ENCODE data around the gene PCNX1. TPM values are rescaled to one million over a fixed set of nuclear protein-coding genes. Genes with fewer than 3 reads are reported as not detected.
"Not testable (repeated sequence)": the region's sequence is repeated elsewhere in the genome, so short reads cannot be mapped to it uniquely, and the experiment has no call there.

PCNX1 gene
- polyA plus RNA-seq, 3 donors from 2014 or later = 4.6 to 17.2 (median 4.6) TPM

DNA sequence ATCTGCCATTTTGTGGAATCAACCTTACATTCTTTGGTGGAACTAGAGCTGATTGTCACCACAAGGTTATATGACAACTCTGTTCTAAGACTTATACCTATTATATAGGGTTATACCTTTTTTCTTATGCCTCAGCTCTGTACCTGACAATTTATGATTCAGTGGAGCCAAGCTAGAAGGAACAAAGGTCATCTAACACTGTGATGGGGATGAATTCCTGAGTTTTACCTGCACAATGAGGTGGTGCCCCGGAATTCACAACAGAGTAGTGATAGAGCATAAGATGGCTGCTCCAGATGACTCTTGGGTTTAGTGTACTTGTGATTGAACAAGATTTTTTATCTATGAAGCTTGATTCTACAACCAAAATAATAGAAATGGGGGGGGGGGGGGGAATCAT lies 207.3 kb downstream of the PCNX1 start:
- DNase-seq = no peak
- H3K4me1 Mint-ChIP-seq = no peaks in the 10 kb centered on the region
- no peak overlapping the region for H3K4me3 Mint-ChIP-seq
- H3K36me3 Mint-ChIP-seq = peaks cover 16 to 33% (median 22%) of the 10 kb centered on the region in 3 donors
- no peaks in the 10 kb centered on the region for H3K9me3 Mint-ChIP-seq
- peak overlapping the region in 1 of 6 donors; percentile 18 for H3K27ac Mint-ChIP-seq
- H3K27me3 Mint-ChIP-seq (ENCODE audit: low read depth in 3 of 3) = peaks cover 0 to 6% (median 0%) of the 10 kb centered on the region in 3 donors

GRCh38 chr14:71115306-71115705 lies 208.0 kb downstream of the PCNX1 start:
- Mint-ChIP-seq H3K9me3 (no peaks in the 10 kb centered on the region), H3K27ac (peak overlapping the region in 2 of 6 donors; percentile 23 to 53), H3K36me3 (peaks cover 9 to 26% (median 16%) of the 10 kb centered on the region in 3 donors), H3K4me1 (no peaks in the 10 kb centered on the region), H3K27me3 (ENCODE audit: low read depth in 3 of 3) (peaks cover 0 to 8% (median 0%) of the 10 kb centered on the region in 3 donors), H3K4me3 (no peak overlapping the region)
- no peak for DNase-seq

DNA sequence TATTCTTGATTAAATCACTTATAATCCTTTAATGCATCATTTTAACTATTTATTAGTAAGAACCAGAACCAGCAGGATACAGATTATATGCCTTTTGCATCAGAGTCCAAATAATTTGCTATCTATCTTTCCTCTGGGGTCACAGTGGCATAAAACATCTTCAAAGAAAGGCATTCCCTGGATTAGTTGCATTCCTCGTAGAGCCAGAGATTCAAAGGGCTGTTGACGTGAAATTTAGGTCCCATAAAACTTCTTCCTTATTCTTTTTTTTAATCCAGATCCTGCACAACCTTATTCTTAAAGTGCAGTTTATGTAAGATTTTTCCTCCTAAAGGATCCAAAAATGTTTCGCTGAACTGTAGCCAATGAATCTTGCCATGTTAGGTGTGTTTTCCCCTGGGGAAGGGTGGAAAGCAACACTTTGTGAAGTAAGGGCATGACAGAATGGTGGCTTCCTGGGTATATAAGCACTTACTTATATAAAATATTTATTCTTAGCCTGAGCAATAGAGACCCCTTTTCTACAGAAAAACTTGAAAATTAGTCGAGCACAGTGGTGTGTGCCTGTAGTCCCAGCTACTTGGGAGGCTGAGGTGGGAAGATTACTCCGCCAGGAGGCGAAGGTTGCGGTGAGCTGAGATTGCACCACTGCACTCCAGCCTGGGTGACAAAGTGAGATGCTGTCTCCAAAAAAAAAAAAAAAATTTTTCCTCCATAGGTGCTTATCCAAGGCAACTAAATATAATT lies 208.7 kb downstream of the PCNX1 start:
- no peak overlapping the region for H3K27ac Mint-ChIP-seq
- H3K4me3 Mint-ChIP-seq = no peak overlapping the region
- DNase-seq = no peak
- H3K9me3 Mint-ChIP-seq = no peaks in the 10 kb centered on the region
- peaks cover 0 to 8% (median 0%) of the 10 kb centered on the region in 3 donors for H3K27me3 Mint-ChIP-seq (ENCODE audit: low read depth in 3 of 3)
- H3K36me3 Mint-ChIP-seq = peaks cover 5 to 20% (median 9%) of the 10 kb centered on the region in 3 donors
- no peaks in the 10 kb centered on the region for H3K4me1 Mint-ChIP-seq

- peak overlapping the region in 2 of 6 donors; percentile 46 to 47 for H3K27ac Mint-ChIP-seq
- H3K27me3 Mint-ChIP-seq (ENCODE audit: low read depth in 3 of 3) = peaks cover 0 to 9% (median 0%) of the 10 kb centered on the region in 3 donors
- DNase-seq = no peak
- no peaks in the 10 kb centered on the region for H3K4me1 Mint-ChIP-seq
- peaks cover 0 to 15% (median 5%) of the 10 kb centered on the region in 3 donors for H3K36me3 Mint-ChIP-seq
- H3K9me3 Mint-ChIP-seq = no peaks in the 10 kb centered on the region
- no peak overlapping the region for H3K4me3 Mint-ChIP-seq
These were observed 209.4 kb downstream of the PCNX1 start for GRCh38 chr14:71116568-71117122.

- H3K9me3 Mint-ChIP-seq = no peaks in the 10 kb centered on the region
- no peaks in the 10 kb centered on the region for H3K4me1 Mint-ChIP-seq
- peaks cover 0 to 15% (median 3%) of the 10 kb centered on the region in 3 donors for H3K36me3 Mint-ChIP-seq
- H3K4me3 Mint-ChIP-seq = no peak overlapping the region
- peak overlapping the region in 3 of 6 donors; percentile 46 to 76 (median 61) for H3K27ac Mint-ChIP-seq
- H3K27me3 Mint-ChIP-seq (ENCODE audit: low read depth in 3 of 3) = peaks cover 0 to 12% (median 0%) of the 10 kb centered on the region in 3 donors
- DNase-seq = no peak
These were observed 210.8 kb downstream of the PCNX1 start for GRCh38 chr14:71117839-71118743.

- peaks cover 0 to 9% (median 3%) of the 10 kb centered on the region in 3 donors for H3K36me3 Mint-ChIP-seq
- peaks cover 0 to 12% (median 0%) of the 10 kb centered on the region in 3 donors for H3K27me3 Mint-ChIP-seq (ENCODE audit: low read depth in 3 of 3)
- H3K27ac Mint-ChIP-seq = peak overlapping the region in 1 of 6 donors; percentile 57
- DNase-seq = no peak
- H3K4me1 Mint-ChIP-seq = no peaks in the 10 kb centered on the region
- no peaks in the 10 kb centered on the region for H3K9me3 Mint-ChIP-seq
- H3K4me3 Mint-ChIP-seq = no peak overlapping the region
These were observed 211.8 kb downstream of the PCNX1 start for GRCh38 chr14:71119075-71119474.

- no peak for DNase-seq
- peaks cover 0 to 4% (median 3%) of the 10 kb centered on the region in 3 donors for H3K36me3 Mint-ChIP-seq
- no peak overlapping the region for H3K27ac Mint-ChIP-seq
- H3K9me3 Mint-ChIP-seq = no peaks in the 10 kb centered on the region
- H3K27me3 Mint-ChIP-seq (ENCODE audit: low read depth in 3 of 3) = peaks cover 0 to 12% (median 1%) of the 10 kb centered on the region in 3 donors
- H3K4me3 Mint-ChIP-seq = no peak overlapping the region
- no peaks in the 10 kb centered on the region for H3K4me1 Mint-ChIP-seq
These were observed 212.6 kb downstream of the PCNX1 start for GRCh38 chr14:71119832-71120231.

GRCh38 chr14:71121001-71121400 lies 213.7 kb downstream of the PCNX1 start:
- Mint-ChIP-seq H3K9me3 (no peaks in the 10 kb centered on the region), H3K4me3 (no peak overlapping the region), H3K27me3 (ENCODE audit: low read depth in 3 of 3) (peaks cover 0 to 12% (median 1%) of the 10 kb centered on the region in 3 donors), H3K4me1 (no peaks in the 10 kb centered on the region), H3K27ac (no peak overlapping the region), H3K36me3 (peaks cover 0 to 3% (median 3%) of the 10 kb centered on the region in 3 donors)
- no peak for DNase-seq

GRCh38 chr14:71121711-71122110 lies 214.5 kb downstream of the PCNX1 start:
- Mint-ChIP-seq H3K4me1 (no peaks in the 10 kb centered on the region), H3K27ac (no peak overlapping the region), H3K4me3 (no peak overlapping the region), H3K9me3 (no peaks in the 10 kb centered on the region), H3K36me3 (peaks cover 0 to 3% (median 3%) of the 10 kb centered on the region in 3 donors), H3K27me3 (ENCODE audit: low read depth in 3 of 3) (peaks cover 0 to 12% (median 1%) of the 10 kb centered on the region in 3 donors)
- DNase-seq = no peak

- H3K27ac Mint-ChIP-seq = no peak overlapping the region
- H3K27me3 Mint-ChIP-seq (ENCODE audit: low read depth in 3 of 3) = peaks cover 0 to 12% (median 1%) of the 10 kb centered on the region in 3 donors
- no peaks in the 10 kb centered on the region for H3K4me1 Mint-ChIP-seq
- H3K36me3 Mint-ChIP-seq = peaks cover 0 to 3% (median 0%) of the 10 kb centered on the region in 3 donors
- no peak for DNase-seq
- no peaks in the 10 kb centered on the region for H3K9me3 Mint-ChIP-seq
- no peak overlapping the region for H3K4me3 Mint-ChIP-seq
These were observed 215.8 kb downstream of the PCNX1 start for GRCh38 chr14:71122866-71123565.

DNA sequence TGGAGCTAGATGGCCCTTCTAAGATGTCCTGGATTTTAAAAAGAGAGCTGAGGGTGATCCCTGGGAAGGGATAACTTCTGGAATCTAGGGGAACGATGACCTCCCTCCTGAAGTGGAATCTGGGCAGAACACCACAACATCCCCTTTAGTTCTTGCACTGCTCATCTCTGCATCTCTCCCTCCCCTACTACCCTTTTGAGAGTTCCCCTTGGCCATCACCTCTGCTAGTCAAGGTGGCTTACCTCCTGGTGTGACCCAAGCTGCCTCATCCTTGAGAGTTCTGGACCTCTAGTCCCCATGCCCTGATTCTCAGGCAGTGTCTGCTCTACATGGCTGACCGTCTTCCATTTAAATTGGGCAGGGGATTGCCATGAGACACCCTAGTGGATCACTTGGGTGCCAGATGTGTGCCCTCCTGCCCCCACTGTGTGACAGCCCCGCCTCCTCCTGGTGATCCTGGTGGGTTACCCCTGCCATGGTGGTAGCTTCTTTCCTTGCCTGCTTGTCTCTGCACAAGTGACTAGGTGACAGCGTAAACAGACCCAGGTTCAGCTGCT lies 216.4 kb downstream of the PCNX1 start:
- DNase-seq = no peak
- Mint-ChIP-seq H3K4me3 (no peak overlapping the region), H3K27ac (no peak overlapping the region), H3K27me3 (ENCODE audit: low read depth in 3 of 3) (peaks cover 0 to 8% (median 1%) of the 10 kb centered on the region in 3 donors), H3K9me3 (no peaks in the 10 kb centered on the region), H3K4me1 (no peaks in the 10 kb centered on the region), H3K36me3 (peaks cover 0 to 3% (median 0%) of the 10 kb centered on the region in 3 donors)

DNA sequence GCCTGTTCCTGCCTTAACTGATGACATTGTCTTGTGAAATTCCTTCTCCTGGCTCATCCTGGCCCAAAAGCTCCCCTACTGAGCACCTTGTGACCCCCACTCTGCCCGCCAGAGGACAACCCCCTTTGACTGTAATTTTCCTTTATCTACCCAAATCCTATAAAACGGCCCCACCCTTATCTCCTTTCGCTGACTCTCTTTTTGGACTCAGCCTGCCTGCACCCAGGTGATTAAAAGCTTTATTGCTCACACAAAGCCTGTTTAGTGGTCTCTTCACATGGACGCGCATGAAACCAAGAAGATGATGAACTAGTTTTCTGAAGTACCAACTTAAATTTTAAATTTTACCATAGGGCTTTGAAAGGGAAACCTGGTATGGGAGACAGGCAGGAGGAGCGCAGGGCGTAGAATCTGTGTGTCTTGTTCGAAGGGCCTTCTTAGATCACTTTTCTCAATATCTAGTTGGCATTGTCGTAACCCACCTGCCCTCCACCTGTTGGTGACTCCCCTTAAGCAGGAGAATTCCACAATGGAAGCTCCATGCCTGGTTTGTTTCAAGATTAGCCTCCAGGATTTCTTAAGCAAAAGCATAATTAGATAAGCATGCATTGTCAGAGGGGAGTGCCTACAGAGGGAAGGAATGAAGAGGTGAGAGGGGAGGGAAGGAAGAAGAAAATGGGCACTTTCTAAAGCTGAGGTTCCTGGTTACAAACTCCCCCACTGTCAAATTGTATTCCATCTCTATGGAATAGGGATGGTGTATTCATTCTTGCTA lies 222.6 kb downstream of the PCNX1 start:
- not testable (repeated sequence) for H3K36me3 Mint-ChIP-seq; H3K27me3 Mint-ChIP-seq (ENCODE audit: low read depth in 3 of 3); H3K4me3 Mint-ChIP-seq; H3K9me3 Mint-ChIP-seq; DNase-seq
- H3K27ac Mint-ChIP-seq = peak overlapping the region in 1 of 6 donors; percentile 1
- peaks cover 13 to 18% of the 10 kb centered on the region in 2 donors for H3K4me1 Mint-ChIP-seq
